H54 (cell line): ENCODE results near the gene SARS2.

Experiments
- DNase-seq: peaks from one replicate; pipeline ENCODE4 v3.0.0; 2011; ENCODE audit warnings: low spot score, mixed read lengths; ENCODE audit not compliant: insufficient read length
- FAIRE-seq: peaks from 3 replicates; lab custom pipeline; 2011; peaks lifted over from hg19 to GRCh38; lab: Jason Lieb, UNC
- POLR2A ChIP-seq: IDR thresholded peaks from 2 replicates; pipeline ENCODE4 v1.6.1; 2011; ENCODE audit warnings: low read depth, mild to moderate bottlenecking, low read length

Gene SARS2

GRCh38 chr19:38917516-38917915 is 13.0 kb downstream of the SARS2 start:
- no peak for DNase-seq
- no peak for TF ChIP-seq POLR2A
- FAIRE-seq: no peak

DNA sequence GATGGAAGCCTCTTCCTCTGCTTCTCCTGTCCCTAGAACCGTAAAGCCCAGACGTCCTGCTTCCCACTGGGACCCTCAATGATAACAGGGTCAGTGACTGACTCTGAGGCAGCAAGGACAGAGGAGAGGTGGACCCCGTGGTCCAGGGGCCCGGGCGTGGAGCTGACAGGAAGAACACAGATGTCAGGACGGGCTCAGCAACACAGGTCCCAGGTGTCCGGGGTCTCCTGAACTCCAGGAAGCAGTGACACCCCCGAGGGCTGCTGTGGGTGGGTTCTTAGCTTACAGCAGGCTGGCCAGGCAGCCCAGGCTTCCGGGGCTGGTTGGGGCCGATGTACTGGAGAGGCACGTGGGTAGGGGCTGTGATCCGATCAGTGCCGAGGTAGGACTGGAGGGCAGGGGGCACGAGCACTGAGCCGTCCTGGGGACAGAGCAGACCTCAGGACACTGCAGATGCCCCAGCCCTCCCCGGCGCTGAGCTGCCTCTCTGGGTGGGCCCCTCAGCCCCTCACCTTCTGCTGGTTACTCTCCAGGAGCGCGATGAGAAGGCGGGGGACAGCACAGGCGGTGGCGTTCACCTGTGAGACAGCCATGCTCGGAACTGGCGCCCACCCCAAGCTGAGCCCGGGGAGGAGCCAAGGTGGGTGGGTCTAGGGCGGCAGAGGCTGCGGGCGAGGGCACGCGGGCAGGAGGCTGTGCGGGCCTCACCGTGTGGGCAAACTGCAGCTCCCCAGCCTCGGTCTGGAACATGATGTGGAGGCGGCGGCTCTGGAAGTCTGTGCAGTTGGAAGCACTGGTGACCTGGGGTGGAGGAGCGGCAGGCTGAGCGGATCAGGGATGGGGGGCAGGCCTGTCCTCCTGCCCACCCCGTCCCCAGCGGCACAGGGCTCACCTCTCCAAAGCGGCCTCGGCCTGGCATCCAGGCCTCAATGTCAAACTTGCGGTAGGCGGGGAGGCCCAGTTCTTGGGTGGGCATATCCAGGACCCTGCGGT is 14.9 kb downstream of the SARS2 start:
- no peak for TF ChIP-seq POLR2A
- FAIRE-seq (no peak), DNase-seq (no peak)

DNA sequence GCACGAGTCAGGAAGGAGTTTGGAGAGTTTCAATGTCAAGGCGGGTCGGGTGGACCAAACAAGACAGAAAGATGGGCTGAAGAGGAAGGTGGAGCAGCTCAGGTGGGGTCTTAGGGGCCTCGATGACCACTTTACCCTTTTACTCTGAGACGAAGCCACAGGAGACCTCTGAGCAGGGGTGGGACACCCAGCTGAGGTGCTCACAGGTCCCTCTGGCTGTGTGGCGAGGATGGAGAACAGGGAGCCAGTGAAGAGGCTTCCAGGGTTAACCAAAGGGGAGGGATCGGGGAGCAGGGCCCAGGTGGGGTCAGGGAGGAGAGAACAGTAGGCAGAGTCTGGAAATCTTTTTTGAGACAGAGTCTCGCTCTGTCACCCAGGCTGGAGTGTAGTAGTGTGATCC is 16.6 kb downstream of the SARS2 start:
- DNase-seq (no peak), FAIRE-seq (no peak)
- TF ChIP-seq POLR2A: no peak

DNA sequence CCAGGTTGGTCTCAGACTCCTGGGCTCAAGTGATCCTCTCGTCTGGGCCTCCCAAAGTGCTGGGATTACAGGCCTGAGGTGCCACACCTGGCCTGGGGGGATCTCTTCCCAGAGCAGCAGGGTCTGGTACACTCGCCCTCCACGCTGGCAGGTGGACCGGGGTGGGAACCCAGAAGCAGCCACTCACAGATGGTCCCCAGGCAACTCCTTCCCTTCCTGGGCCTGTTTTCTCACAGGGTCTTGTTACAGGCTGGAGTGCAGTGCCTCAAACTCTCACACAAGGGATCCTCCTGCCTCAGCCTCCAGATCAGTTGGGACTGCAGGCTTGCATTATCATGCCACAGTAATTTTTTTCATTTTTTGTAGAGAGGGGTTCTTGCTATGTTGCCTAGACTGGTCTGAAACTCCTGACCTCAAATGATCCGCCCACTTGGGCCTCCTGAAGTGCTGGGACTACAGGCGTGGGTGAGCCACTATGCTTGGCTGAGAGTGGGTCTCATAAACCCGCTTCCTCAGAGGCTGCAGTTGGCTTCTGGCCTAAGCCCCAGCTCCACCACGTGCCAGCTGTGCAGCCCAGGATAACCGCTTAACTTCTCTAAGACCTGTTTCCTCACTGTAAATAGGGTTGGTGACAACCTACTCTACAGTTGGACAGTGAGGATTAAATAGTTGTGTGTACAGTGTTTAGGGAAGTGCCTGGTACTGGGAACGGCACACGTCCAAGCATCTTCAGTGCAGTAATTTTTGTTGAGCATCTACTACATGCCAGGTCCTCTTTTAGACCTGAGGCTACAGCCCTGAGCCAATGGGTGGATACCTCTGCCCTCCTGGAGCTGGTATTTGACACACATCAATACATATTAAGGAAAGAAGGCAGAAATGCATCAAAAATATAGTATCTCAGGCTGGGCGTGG is 17.7 kb downstream of the SARS2 start:
- FAIRE-seq (no peak), DNase-seq (no peak)
- TF ChIP-seq POLR2A: no peak

- DNase-seq (no peak), FAIRE-seq (no peak)
- TF ChIP-seq POLR2A: no peak
Observed at GRCh38 chr19:38911388-38912001, 19.1 kb downstream of the SARS2 start.

DNA sequence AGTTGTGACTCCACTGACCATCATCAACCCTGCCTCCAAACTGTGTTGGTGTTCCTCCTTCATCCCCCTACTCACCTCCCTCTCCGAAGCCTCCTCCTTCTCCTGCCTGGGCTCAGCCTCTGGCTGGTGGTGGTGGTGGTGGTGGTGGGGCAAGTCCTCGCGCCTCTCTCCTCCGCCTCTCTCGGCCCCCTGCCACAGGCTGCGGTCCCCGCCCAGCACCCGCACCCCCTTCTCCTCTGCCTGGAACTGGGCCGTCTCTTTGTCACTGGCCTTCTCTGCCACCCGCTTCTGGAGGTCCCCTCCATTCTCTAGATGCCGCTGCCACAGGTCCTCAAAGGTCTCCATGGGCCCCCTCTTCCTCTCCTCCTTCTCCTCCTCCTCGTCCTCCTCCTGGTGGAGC is 20.1 kb downstream of the SARS2 start:
- DNase-seq (no peak), FAIRE-seq (no peak)
- no peak for TF ChIP-seq POLR2A

DNA sequence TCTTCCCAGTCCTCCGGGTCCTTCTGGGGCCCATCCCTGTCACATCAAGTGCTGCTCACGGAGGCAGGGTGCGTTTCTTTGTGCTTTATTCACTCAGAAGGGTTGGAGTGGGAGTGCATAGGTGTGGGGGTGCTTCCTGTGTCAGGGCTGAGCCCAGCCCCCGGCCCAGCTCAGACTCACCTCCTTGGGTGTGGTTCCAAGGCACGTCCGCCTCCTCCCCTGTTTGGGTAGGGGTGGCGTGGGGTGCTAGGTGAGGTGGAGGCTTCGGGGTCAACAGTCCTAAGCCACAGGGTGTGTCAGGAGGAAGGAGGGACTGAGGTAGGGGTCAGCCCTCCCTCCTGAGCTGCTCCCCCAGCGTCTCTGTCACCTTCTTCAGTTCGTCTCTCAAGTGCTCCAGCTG is 21.7 kb downstream of the SARS2 start:
- no peak for TF ChIP-seq POLR2A
- no peak for FAIRE-seq
- DNase-seq: no peak

DNA sequence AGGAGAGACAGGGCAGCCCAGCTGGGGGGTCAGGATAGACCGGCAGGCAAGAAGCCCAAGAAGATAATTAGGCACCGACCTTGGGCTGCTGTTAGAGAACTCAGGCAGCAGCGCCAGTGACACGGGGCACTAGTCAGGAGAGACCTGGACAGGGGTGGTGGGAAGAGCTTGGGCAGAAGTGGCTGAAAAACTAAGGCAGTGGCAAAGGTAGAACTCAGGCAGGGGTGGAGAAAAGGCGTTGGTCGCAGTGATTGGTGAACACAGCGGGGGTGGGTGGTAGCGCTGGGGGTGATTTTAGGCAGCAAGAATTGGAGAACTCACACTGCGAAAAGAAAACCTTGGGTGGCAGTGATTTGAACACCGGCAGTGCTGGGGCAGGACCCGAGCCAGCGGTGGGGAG is 22.9 kb downstream of the SARS2 start:
- FAIRE-seq: no peak

DNA sequence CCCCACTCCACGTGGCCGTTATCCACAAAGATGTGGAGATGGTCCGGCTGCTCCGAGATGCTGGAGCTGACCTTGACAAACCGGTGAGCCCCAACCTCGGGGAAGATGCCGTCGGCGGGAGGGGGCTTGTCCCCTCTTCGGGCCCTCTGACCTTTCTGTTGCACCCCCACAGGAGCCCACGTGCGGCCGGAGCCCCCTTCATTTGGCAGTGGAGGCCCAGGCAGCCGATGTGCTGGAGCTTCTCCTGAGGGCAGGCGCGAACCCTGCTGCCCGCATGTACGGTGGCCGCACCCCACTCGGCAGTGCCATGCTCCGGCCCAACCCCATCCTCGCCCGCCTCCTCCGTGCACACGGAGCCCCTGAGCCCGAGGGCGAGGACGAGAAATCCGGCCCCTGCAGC is 23.3 kb downstream of the SARS2 start:
- no peak for TF ChIP-seq POLR2A
- no peak for DNase-seq
- no peak for FAIRE-seq

More for the DNA sequence above, 22.9 kb downstream of the SARS2 start:
- TF ChIP-seq POLR2A: no peak
- DNase-seq: no peak

DNA sequence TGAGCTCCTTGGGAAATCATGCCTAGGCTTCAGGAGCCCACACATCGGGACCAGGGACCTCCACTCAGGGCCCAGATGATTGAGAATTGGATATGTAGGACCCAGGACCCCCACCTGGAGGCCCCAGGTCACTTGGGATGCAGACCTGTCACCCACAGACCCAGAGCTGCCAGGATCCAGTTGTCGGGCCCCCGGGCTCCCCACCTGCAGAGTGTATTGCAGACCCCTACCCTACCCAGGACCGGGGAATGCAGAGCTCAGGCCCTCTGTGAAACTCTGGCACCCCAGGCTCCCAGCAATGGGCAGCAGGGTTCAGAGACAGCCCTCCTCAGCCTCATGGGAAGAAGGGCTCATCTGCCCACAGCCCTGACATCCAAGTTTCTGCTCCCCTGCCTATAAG is 24.9 kb downstream of the SARS2 start:
- DNase-seq (no peak), FAIRE-seq (no peak)
- no peak for TF ChIP-seq POLR2A

GRCh38 chr19:38904581-38905539 is 25.7 kb downstream of the SARS2 start:
- DNase-seq (no peak), FAIRE-seq (no peak)
- no peak for TF ChIP-seq POLR2A

GRCh38 chr19:38901683-38902082 is 28.9 kb downstream of the SARS2 start:
- DNase-seq (no peak), FAIRE-seq (no peak)
- TF ChIP-seq POLR2A: no peak
